ENCODE measurements around the gene MAD1L1.

Gene MAD1L1

GRCh38 chr7:1917221-1918062, 315.3 kb downstream of the MAD1L1 start:
- no peak overlapping the region for H3K4me3 ChIP-seq (ENCODE audit: low read depth, low read length)
- no peak for TF ChIP-seq CTCF (IDR thresholded peaks at IDR 0.05; ENCODE audit: low read depth, low read length)
- in situ Hi-C loops (cut with HindIII; ENCODE audit: low sequenced_read_pairs): no loop called here
- no peak for DNase-seq (ENCODE audit: low read depth, low spot score)

- in situ Hi-C loops (cut with HindIII; ENCODE audit: low sequenced_read_pairs): no loop called here
- no peak for TF ChIP-seq CTCF (IDR thresholded peaks at IDR 0.05; ENCODE audit: low read depth, low read length)
- DNase-seq (ENCODE audit: low read depth, low spot score): no peak
- no peak overlapping the region for H3K4me3 ChIP-seq (ENCODE audit: low read depth, low read length)
These were observed 316.2 kb downstream of the MAD1L1 start for GRCh38 chr7:1916601-1916970.

GRCh38 chr7:1915956-1916600, 316.7 kb downstream of the MAD1L1 start:
- no peak overlapping the region for H3K4me3 ChIP-seq (ENCODE audit: low read depth, low read length)
- no peak for DNase-seq (ENCODE audit: low read depth, low spot score)
- no peak for TF ChIP-seq CTCF (IDR thresholded peaks at IDR 0.05; ENCODE audit: low read depth, low read length)
- in situ Hi-C loops (cut with HindIII; ENCODE audit: low sequenced_read_pairs): no loop called here

- DNase-seq (ENCODE audit: low read depth, low spot score): no peak
- no peak for TF ChIP-seq CTCF (IDR thresholded peaks at IDR 0.05; ENCODE audit: low read depth, low read length)
- H3K4me3 ChIP-seq (ENCODE audit: low read depth, low read length): no peak overlapping the region
- in situ Hi-C loops (cut with HindIII; ENCODE audit: low sequenced_read_pairs): no loop called here
These were observed 317.4 kb downstream of the MAD1L1 start for GRCh38 chr7:1915326-1915725.

- no peak overlapping the region for H3K4me3 ChIP-seq (ENCODE audit: low read depth, low read length)
- no peak for DNase-seq (ENCODE audit: low read depth, low spot score)
- in situ Hi-C loops (cut with HindIII; ENCODE audit: low sequenced_read_pairs): no loop called here
- TF ChIP-seq CTCF (IDR thresholded peaks at IDR 0.05; ENCODE audit: low read depth, low read length): no peak
These were observed 318.0 kb downstream of the MAD1L1 start for GRCh38 chr7:1914743-1915142.

- H3K4me3 ChIP-seq (ENCODE audit: low read depth, low read length): no peak overlapping the region
- in situ Hi-C loops (cut with HindIII; ENCODE audit: low sequenced_read_pairs): no loop called here
- TF ChIP-seq CTCF (IDR thresholded peaks at IDR 0.05; ENCODE audit: low read depth, low read length): no peak
- no peak for DNase-seq (ENCODE audit: low read depth, low spot score)
These were observed 318.4 kb downstream of the MAD1L1 start for GRCh38 chr7:1914321-1914720.
